Neural cell (in vitro differentiated cells): ENCODE results near the gene SNRPA1. TPM values are rescaled to one million over a fixed set of nuclear protein-coding genes. Genes with fewer than 3 reads are reported as not detected.

Source experiments
- H2AFZ ChIP-seq: fragments of 200-600, 300-800 bp; sonication (generic), shearing (Covaris generic); 2 replicates; pipeline ENCODE4 v1.6.0; 2014; ENCODE audit warnings: low read depth, mild to moderate bottlenecking, antibody characterized with exemption, low read length, moderate library complexity
- H3F3A ChIP-seq: fragments of 200-600 bp; shearing (Covaris generic); 2 replicates; pipeline ENCODE4 v1.6.1; 2016; ENCODE audit warnings: mild to moderate bottlenecking, moderate library complexity, mixed read lengths, antibody characterized with exemption, low read length; ENCODE audit not compliant: insufficient read depth, poor library complexity, severe bottlenecking
- H3K27ac ChIP-seq: fragments of 200-600, 300-800 bp; sonication (generic), shearing (Covaris generic); 2 replicates; pipeline ENCODE4 v1.5.1; 2014; ENCODE audit warnings: mild to moderate bottlenecking, low read length, moderate library complexity
- H3K27me3 ChIP-seq: fragments of 300-800, 200-600 bp; sonication (generic), shearing (Covaris generic); 2 replicates; pipeline ENCODE4 v1.6.0; 2014; ENCODE audit warnings: mild to moderate bottlenecking, low read depth, low read length, moderate library complexity; ENCODE audit not compliant: insufficient read depth
- H3K36me3 ChIP-seq: fragments of 300-800, 200-600 bp; sonication (generic), shearing (Covaris generic); 2 replicates; pipeline ENCODE4 v1.5.1; 2014; ENCODE audit warnings: mild to moderate bottlenecking, antibody characterized with exemption, low read length, moderate library complexity; ENCODE audit not compliant: insufficient read depth
- H3K4me2 ChIP-seq: fragments of 300-800, 200-600 bp; sonication (generic), shearing (Covaris generic); 2 replicates; pipeline ENCODE4 v1.6.0; 2014; ENCODE audit warnings: mild to moderate bottlenecking, low read length
- H3K4me3 ChIP-seq: fragments of 300-800, 200-600 bp; sonication (generic), shearing (Covaris generic); 2 replicates; pipeline ENCODE4 v1.5.1; 2014; ENCODE audit warnings: mild to moderate bottlenecking, low read length, moderate library complexity
- H3K79me2 ChIP-seq: fragments of 200-600 bp; shearing (Covaris generic); replicated peaks from 2 replicates; pipeline ENCODE4 v1.6.0; 2014; ENCODE audit warnings: mild to moderate bottlenecking, low read length, moderate library complexity; ENCODE audit not compliant: insufficient read depth
- H3K9ac ChIP-seq: fragments of 300-800, 200-600 bp; sonication (generic), shearing (Covaris generic); 2 replicates; pipeline ENCODE4 v1.6.1; 2016; ENCODE audit warnings: mild to moderate bottlenecking, low read length, mixed read lengths
- H3K9me2 ChIP-seq: fragments of 200-600 bp; shearing (Covaris generic); 2 replicates; pipeline ENCODE4 v1.6.1; 2016; ENCODE audit warnings: mild to moderate bottlenecking, low read length, mixed read lengths; ENCODE audit not compliant: insufficient read depth
- H3K9me3 ChIP-seq: fragments of 200-600, 300-800 bp; sonication (generic), shearing (Covaris generic); 2 replicates; pipeline ENCODE4 v1.6.1; 2016; ENCODE audit warnings: mild to moderate bottlenecking, mixed run types, low read length, moderate library complexity, mixed read lengths
- H4K20me1 ChIP-seq: fragments of 200-600 bp; shearing (Covaris generic); 2 replicates; pipeline ENCODE4 v1.6.1; 2016; ENCODE audit warnings: mild to moderate bottlenecking, mixed run types; ENCODE audit not compliant: insufficient read depth
- EP300 ChIP-seq: fragments of 450-650 bp; conservative IDR thresholded peaks from 2 replicates; pipeline ENCODE4 v1.6.1; 2014; ENCODE audit warnings: antibody characterized with exemption, mild to moderate bottlenecking, moderate library complexity; ENCODE audit not compliant: poor library complexity, severe bottlenecking
- EZH2 ChIP-seq: fragments of 200-600, 300-800 bp; shearing (Covaris generic), sonication (generic); IDR thresholded peaks from 2 replicates; pipeline ENCODE4 v1.6.1; 2014; ENCODE audit warnings: antibody characterized with exemption, low read length, borderline replicate concordance, mild to moderate bottlenecking; ENCODE audit not compliant: insufficient read depth, poor library complexity, severe bottlenecking
- MXI1 ChIP-seq: fragments of 450-650 bp; conservative IDR thresholded peaks from 2 replicates; pipeline ENCODE4 v1.6.1; 2014; ENCODE audit warnings: antibody characterized with exemption, mild to moderate bottlenecking; ENCODE audit not compliant: poor library complexity, severe bottlenecking
- POLR2AphosphoS5 ChIP-seq: IDR thresholded peaks from 2 replicates; pipeline ENCODE4 v1.6.1; 2012
- RAD21 ChIP-seq: fragments of 450-650 bp; conservative IDR thresholded peaks from 2 replicates; pipeline ENCODE4 v1.6.1; 2014; ENCODE audit warnings: antibody characterized with exemption, mild to moderate bottlenecking, moderate library complexity
- REST ChIP-seq: IDR thresholded peaks from 2 replicates; pipeline ENCODE4 v1.6.1; 2012; ENCODE audit warnings: borderline replicate concordance
- SMC3 ChIP-seq: fragments of 450-650 bp; conservative IDR thresholded peaks from 2 replicates; pipeline ENCODE4 v1.6.1; 2014; ENCODE audit warnings: antibody characterized with exemption, mild to moderate bottlenecking, moderate library complexity; ENCODE audit not compliant: poor library complexity
- TAF1 ChIP-seq: IDR thresholded peaks from 2 replicates; pipeline ENCODE4 v1.6.1; 2012; ENCODE audit warnings: low read depth
- polyA plus RNA-seq: library from polyadenylated mRNA; depleted of rRNA; stranded (reverse); fragments of >200 nt; gene quantifications from 2 replicates; pipeline ENCODE4 v1.2.3, GENCODE V29; 2014
- TF ChIP-seq, protein P1 (sequence below): fragments of 450-650 bp; IDR thresholded peaks from 2 replicates; pipeline ENCODE4 v1.5.1; 2014; ENCODE audit warnings: antibody characterized with exemption, mild to moderate bottlenecking, moderate library complexity; ENCODE audit not compliant: poor library complexity, severe bottlenecking

The SNRPA1 gene
- polyA plus RNA-seq, 1 donor from 2014 or later = 53.6 TPM

DNA sequence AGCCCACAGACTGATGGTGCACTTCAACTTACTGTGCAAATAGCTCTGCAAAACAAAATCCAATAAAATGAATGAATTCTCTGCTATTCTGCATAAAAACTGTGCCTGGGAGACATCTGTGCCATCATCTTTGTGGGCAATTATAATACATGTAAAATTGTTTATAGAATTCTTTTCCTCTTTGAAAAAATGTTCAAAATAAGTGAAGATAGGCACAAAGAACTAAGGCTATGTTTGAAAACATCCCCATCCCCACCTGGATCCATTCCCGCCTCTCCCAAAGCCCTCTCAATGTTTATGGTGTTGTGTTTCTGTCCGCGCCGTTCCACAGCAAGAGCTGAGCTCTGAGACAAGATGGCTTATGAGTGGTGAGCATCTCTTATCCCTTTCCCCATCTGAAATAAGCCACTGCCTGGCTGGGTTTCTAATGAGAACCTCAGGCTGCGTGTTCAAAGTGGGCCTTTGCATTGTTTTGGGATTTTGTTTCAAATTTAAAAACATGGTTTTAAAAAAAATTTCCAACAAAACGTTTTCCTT, 22.4 kb upstream of the SNRPA1 start:
- Histone ChIP-seq H3K9me3 (no peaks in the 10 kb centered on the region), H3K4me3 (no peak overlapping the region), H3K4me2 (no peak overlapping the region), H3K79me2 (no peaks in the 10 kb centered on the region), H3K9me2 (no peaks in the 10 kb centered on the region), H3K36me3 (no peaks in the 10 kb centered on the region), H3F3A (no peaks in the 10 kb centered on the region), H3K9ac (no peak overlapping the region), H3K27me3 (no peaks in the 10 kb centered on the region), H3K27ac (no peak overlapping the region), H4K20me1 (no peaks in the 10 kb centered on the region), H2AFZ (no peak overlapping the region)
- TF ChIP-seq REST (no peak), RAD21 (no peak), SMC3 (no peak), TAF1 (no peak), POLR2AphosphoS5 (no peak), EP300 (no peak), EZH2 (no peak), MXI1 (no peak)
- TF ChIP-seq, protein P1, sequence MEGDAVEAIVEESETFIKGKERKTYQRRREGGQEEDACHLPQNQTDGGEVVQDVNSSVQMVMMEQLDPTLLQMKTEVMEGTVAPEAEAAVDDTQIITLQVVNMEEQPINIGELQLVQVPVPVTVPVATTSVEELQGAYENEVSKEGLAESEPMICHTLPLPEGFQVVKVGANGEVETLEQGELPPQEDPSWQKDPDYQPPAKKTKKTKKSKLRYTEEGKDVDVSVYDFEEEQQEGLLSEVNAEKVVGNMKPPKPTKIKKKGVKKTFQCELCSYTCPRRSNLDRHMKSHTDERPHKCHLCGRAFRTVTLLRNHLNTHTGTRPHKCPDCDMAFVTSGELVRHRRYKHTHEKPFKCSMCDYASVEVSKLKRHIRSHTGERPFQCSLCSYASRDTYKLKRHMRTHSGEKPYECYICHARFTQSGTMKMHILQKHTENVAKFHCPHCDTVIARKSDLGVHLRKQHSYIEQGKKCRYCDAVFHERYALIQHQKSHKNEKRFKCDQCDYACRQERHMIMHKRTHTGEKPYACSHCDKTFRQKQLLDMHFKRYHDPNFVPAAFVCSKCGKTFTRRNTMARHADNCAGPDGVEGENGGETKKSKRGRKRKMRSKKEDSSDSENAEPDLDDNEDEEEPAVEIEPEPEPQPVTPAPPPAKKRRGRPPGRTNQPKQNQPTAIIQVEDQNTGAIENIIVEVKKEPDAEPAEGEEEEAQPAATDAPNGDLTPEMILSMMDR = no peak

- Histone ChIP-seq H3K4me3 (no peak overlapping the region), H3K9ac (no peak overlapping the region), H3K9me3 (no peaks in the 10 kb centered on the region), H3K27ac (no peak overlapping the region), H2AFZ (no peak overlapping the region), H4K20me1 (no peaks in the 10 kb centered on the region), H3K4me2 (no peak overlapping the region), H3F3A (no peaks in the 10 kb centered on the region), H3K36me3 (no peaks in the 10 kb centered on the region), H3K9me2 (no peaks in the 10 kb centered on the region), H3K79me2 (no peaks in the 10 kb centered on the region), H3K27me3 (no peaks in the 10 kb centered on the region)
- TF ChIP-seq SMC3 (no peak), TAF1 (no peak), EZH2 (no peak), MXI1 (no peak), REST (no peak)
Observed at GRCh38 chr15:101316529-101316928, 21.5 kb upstream of the SNRPA1 start.
